HG03378 (cell line): Measurements from ENCODE around the gene EMC8.
"Not testable (repeated sequence)": the region's sequence is repeated elsewhere in the genome, so short reads cannot be mapped to it uniquely, and the experiment has no call there.

Source experiments
- ATAC-seq: cut with Tn5 transposase; IDR thresholded peaks from one replicate; pipeline ENCODE4 v1.9.1; 2021; ENCODE audit warnings: mild to moderate bottlenecking, moderate library complexity; ENCODE audit not compliant: unreplicated experiment

Gene EMC8

GRCh38 chr16:85835227-85835751 lies 35.9 kb upstream of the EMC8 start:
- ATAC-seq = no peak

GRCh38 chr16:85834741-85835140 lies 35.4 kb upstream of the EMC8 start:
- ATAC-seq = no peak

DNA sequence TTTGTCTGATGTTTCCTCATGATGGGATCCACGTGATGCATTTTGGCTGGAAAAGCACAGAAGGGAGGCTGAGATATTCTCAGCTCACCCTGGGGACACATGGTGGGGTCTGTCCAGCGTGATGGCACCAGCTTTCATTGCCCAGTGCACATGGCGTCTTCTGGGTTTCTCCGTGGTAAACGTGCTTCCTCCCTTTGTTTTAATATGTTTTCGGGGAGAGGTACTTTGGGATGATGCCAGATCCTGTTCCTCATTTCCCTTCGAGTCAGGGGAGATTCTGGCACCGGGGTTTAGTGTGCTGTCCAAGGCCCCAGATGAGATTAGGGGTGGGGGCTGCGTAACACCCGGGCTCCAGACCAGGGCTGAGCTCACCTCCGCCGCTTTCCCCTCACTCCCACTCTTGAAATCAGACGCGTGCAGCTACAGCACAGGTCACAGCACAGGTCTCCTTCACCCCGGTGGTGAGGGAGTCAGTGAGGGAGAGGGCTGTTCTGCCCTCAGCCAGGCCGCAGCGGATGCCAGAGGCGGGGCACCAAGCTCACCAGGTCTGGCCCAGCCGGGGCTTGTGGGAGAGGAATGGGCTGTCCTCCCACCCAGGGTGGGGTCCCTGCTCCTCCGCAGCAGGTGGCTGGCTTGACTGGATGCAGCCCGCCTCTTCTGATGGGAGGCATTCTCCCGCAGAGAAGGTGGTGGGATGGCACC lies 34.0 kb upstream of the EMC8 start:
- no peak for ATAC-seq

DNA sequence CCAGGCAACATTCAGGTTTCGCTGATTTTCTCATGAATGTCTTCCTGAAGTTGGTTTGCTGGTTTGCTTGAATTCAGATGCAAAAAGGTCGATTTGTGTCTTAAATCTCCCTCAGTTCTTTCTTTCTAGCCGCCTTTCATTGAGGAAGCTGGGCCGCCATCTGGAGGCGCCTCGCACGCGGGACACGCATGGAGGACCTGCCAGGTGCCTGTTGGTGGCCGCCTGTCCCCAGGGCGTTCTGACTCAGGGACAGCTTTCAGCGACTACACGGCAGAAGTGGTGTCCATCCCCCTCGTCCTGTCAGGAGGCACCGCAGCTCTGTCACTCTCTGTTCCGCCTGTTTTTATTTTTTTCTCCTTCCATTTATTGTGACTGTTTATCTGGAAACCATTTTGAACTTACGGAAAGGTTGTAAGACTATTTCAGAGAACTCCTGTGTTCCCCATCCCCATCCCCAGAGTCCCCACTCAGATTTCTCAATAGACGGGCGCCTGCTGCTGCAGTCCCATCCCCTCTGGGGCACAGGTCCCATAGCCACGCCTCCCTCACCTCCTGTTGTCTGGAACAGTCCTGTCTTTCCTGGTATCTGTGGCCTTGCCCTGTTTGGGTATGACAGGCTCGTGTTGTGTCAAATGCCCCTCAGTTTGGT lies 33.4 kb upstream of the EMC8 start:
- ATAC-seq = no peak

GRCh38 chr16:85830821-85831220 lies 31.5 kb upstream of the EMC8 start:
- ATAC-seq = no peak

DNA sequence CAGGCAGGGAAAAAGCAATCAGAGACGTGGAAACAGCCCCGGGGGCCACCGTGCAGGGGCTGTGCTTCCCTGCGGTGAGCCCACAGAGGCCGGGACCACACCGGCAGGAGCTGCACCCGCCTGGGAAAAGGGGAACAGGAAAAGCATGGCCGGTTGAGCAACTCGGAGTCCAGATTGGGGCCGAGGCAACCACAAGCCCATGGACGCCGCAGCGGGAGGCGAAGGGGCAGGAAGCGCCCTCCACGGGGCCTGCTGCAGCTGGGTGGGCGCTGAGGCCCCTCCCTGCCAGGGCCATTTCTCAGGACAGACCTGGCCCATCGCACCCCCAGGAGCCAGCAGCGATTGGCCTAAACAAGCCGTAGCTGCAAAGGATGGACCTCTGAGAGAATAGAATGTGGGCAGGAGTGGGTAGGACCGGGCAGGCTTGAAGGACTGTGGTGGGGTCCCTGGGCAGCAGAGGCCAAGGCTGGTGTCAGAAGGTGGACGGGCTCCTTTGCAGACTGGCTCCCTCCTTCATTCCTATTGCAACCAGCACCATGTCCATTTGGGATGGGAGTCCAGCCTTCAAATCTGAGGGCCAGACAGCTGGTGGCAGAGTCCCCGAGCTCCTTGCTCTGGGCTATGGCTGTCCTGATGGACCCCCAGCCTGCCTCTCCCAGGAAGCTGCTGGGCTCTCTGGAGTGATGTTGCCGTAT lies 30.6 kb upstream of the EMC8 start:
- ATAC-seq = no peak

DNA sequence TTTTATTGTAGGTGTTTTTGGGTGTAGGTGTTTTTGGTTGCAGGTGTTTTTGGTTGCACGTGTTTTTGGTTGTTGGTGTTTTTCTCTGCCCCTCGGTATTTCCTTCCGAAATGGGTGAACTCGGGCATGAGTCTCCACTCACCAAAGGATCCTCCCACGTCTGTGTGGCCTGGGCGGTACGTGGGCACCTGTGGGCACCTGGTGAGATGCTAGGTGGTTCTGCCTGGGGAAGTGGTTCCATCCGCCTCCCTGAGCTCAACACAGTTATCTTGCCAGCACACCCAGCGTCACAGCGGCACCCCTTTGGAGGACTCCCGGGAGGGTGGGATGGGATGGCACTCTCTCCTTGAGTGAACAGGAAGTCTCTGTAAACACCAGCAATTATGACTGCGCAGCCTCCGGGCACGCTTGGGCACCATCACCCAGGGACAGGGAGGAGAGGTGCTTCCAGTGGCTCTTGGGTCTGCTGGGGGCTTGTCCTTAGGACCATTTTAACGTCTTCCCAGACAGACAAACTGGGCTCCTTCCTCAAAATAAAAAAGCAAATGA lies 29.9 kb upstream of the EMC8 start:
- ATAC-seq = no peak

DNA sequence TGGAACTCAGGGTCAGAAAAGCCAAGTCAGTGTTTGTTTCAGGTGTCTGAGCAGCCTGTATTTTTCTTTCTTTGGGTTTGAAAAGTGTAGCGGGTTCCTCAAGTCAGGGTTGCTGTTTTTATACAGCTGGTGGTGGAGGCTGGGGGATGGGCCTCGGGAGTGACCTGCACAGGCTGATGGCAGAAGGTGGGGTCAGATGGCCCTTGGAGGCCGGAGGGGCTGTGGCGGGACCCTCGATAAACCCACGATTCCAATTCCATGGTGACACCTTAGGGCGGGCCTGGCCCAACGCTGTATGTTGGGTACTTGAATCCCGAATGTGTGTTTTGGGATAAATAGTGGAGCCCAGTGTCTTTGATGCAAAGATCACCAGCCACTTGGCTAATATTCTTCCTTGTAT lies 28.8 kb upstream of the EMC8 start:
- no peak for ATAC-seq

DNA sequence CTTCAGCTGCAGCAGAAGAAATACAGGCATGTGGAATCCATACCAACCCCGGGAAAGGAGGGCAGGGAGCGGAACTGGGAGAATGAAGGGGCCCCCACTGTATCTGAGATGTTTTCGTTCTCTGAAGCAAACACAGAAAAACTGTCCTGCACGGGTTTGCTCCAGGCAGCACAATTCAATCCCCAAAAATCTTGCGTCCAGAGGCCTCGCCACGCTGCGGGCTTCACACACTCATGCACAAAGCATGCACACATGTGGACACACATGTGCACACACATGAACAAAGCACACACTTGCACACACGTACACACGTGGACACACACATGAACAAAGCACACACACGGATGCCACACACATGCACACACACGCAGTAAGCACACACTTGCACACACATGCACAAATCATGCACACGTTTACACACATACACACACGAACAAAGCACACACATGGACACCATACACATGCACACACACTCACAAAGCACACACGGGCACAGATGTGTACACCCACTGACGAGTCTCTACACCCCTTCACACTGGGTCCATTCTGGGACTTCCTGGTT lies 27.4 kb upstream of the EMC8 start:
- no peak for ATAC-seq

DNA sequence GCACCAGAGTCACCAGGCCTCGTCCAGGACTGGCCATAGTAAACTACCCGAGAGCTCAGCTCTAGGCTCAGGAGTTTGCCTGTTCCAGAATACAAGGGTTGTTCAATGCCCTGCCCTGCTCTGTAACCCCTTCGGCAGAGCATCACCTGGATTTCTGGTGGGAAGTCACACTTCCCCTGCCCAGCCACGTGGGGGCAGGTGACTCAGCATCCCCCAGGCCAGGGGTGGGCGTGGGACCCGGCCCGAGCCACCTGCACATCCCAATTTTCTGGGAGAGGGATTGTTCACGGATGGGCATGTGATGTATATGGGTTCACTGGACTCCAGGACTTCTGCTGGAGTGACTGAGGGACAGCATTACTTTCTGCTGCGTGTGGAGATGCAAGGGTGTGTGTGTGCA lies 26.0 kb upstream of the EMC8 start:
- no peak for ATAC-seq

DNA sequence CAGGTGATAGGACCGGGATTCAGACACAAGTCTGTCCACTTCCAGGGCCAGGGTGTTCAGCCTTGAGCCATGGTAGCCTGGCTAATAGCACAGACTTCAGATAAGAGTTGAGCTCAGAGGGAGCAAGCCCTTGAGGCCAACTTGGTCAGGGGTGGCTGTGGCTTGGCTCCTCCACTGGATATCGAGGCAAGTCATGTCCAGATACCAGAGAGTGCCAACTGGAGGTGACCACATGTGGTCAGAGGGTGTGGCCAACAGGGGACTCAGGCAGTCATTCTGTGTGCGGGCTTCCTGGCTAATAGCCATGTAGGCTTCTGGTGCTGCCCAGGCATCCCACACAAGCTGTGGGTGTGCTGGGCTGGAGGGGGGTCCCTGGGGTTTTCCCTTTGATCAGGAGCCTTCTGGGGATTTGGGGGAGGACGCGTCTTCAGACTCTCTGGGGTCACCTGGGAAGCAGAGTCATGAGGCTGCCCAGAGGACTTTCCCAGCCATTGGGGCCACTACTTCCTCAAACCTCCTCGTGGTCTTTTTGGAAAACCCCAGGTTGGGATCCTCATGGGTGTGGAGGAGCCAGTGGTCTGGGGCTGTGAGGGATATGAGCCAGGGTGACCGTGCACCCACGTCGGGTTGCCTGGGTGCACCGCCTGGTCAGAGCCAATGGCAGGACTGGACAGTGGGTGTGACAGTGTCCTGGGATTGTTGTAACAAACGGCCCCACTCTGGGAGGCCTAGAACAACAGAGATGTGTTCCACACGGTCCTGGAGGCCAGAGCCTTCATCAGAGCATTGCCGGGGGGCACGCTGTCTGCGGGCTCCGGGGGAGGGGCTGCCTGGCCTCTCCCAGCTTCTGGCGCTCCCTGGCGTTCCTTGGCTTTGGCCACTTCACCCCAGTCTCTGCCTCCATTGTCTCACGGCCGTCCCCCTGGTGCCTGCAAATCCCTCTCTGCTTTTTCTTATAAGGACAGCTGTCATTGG lies 25.1 kb upstream of the EMC8 start:
- ATAC-seq = no peak

- no peak for ATAC-seq
Measured at GRCh38 chr16:85823328-85823920, 24.1 kb upstream of the EMC8 start.

DNA sequence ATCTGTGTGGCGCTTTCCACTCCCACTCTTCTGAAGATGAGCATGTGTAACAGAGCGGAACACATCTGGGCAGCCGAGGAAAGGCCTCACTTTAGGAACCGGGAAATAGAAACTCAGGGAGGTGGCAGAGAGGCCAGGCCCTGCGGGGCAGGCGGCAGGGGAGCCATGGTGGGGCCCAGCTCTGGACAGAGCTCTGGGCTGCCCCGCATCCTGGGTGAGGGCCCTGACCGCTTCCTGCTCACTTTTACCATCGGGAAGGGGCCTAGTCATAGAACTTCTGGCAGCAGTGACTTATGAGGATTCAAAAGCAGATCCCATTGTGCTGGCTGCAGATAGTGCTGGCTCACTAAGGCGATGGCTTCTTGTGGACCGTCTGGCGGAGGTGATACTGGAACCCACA lies 22.8 kb upstream of the EMC8 start:
- no peak for ATAC-seq

DNA sequence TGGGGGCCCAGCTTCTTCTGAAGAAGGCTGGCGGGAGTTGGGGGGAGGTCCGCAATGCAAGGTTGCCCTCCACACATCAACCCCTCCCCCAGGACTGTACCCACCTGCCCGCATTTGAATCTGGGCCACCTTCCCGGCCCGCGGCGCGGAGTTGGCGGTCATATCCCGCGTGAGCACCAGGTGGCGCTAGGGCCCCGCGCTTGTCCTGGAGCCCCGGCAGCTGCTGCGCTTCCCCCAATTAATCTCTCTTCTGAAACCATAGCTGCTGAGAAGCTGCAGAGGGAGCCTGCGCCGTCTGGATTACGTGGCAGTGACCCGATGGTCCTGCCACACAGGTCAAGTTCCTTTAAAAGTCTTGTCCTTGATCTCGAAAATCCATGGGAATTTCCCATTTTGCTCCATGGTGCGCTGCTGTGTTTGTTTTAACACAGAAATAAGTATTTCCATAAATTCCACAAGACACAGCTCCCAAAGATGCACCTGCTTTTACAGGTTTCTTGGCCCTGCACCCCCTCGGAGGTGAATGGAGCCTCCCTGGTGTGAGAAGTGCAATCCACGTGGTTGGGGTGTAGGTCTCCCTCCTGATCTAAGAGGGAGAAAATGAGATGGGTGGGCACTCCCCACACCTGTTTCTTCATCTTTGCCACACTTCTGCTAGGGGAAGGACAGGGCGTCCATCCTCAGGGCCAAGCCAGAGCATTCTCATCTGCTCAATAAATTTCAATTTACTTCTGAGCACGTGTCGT lies 22.2 kb upstream of the EMC8 start:
- ATAC-seq = peak; percentile 71

DNA sequence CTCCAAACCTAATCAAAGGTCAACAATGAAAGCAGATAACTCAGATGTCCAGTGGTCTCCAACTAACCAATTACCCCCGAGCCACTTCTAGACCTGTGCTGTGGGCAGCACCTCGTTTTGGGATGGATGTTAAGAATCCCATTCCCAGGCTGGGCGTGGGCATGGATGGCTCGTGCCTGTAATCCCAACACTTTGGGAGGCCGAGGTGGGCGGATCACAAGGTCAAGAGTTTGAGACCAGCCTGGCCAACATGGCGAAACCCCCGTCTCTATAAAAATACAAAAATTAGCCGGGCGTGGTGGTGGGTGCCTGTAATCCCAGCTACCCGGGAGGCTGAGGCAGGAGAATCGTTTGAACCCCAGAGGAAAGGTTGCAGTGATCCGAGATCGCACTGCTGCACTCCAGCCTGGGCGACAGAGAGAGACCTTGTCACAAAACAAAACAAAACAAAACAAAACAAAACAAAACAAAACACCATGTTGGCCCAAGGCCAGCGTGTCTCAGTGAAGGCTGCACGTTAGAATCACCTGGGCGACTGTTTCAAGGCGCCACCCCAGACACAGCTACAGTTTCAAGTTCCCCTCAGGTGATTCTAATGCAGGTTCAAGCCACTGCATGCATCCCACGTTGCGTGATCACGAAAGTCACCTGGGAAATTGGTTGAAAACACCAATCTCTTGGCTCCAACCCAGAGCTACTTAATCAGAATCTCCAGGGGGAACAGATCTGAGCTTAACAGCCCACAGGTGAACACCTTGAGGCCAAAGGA lies 21.4 kb upstream of the EMC8 start:
- ATAC-seq = peak; percentile 13

DNA sequence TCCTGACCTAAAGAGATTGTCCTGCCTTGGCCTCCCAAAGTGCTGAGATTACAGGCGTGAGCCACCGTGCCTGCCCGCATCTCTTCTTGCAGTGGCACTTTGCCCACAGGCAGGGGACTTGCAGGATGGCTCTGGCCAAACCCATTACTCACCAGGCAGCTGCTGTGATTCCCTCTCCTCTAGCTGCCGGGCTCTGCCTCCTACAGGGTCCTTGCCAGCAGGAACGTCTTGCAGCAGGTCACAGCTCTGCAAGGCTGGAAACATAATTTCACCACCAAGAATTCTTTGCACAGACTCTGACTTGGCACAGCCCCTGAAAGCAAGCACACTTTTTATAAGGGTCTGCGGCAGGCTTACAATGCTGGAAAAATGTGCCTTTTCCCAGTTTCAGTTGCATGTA lies 20.4 kb upstream of the EMC8 start:
- ATAC-seq = no peak

DNA sequence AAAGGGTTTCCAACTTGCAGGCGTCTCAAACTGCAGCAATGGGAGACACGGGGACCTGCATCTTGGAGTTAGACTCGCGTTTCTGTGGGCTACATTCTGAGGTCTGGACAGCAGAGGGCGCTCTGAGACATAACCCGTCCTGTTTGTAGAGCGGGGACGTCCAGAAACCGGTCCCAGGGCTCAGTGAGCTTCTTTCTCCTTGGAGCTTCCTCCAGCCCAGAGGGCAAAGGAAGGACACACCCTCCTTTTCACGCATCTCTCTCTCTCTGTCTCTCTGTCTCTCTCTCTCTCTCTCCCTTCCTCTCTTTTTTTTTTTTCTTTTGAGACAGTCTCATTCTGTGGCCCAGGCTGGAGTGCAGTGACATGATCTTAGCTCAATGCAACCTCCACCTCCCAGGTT lies 19.9 kb upstream of the EMC8 start:
- no peak for ATAC-seq

- not testable (repeated sequence) for ATAC-seq
Measured at GRCh38 chr16:85817195-85817594, 17.9 kb upstream of the EMC8 start.
